ENCODE data around the gene FKRP.

DNA sequence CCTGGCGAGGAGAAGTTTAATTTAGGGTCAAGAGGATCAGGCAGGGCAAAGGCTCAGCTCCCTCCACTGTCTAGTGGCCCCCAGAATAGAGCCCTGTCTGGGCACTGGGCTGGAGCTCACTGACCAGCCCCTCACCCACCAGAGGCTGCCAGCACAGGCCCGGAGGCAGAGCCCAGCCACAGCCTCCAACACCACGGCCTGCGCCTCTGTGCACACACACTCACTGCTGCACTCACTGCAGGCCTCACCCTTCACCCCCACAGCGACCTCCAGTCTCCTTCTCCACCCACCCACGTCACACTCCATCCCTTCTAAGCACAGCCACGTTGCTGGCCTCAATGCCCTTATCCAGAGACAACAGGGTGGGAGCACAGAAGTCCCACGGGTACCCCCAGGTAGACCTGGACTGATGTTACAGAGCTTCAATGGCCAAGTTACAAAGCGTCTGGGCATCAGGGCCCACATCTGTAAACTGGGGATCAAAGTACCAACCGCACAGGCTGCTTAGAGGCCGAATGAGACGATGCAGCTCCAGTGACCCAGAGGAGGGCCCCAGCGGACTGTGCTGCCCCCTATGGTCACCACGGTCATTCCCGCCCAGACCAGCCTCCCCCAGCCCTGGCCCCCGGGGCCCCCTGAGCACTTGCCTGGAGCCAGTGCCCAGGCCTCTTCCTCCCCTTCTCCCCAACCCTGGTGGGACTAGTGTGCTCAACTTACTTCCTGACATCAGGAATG lies 24.4 kb upstream of the FKRP start:
- TF ChIP-seq CTCF (IDR thresholded peaks at IDR 0.05) (no peak), POLR2A (IDR thresholded peaks at IDR 0.05) (no peak)

Data from testis (tissue), 2 donors.